ENCODE measurements around the gene WWOX.

DNA sequence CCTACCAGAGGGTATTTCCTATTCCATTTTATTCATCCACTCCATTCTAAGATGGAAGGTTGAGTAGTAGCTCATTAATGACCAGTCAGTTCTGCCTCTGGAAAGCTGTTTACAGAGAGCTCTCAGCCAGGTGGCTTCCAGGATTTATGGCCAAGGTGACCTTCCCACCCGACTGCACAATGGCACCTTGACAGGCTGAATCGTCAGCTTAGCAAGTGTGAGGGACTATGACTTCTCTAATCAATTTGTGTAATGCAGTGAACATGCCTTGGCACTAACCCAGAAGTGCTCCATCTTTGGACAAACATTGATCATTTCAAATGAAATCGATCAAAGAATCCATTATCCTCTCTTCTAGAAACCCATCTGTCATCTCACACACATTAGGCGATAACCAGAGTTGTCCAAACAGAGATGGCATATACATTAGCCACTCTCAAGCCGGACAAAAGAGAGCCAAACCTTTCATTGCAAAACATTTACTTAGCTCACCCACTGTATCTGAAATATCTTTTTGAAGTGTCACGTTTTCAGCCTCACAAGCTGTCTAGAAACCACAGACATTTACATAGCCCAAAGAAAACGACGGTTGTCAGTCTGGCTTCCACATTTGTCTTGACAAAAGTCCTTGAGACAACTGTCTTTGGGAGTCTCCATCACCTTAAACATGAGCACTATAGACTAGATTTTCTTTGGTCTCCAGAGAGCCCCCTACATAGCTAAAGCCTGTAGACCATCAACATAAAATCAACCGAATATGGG is 41.5 kb upstream of the WWOX start:
- TF ChIP-seq, protein P1, sequence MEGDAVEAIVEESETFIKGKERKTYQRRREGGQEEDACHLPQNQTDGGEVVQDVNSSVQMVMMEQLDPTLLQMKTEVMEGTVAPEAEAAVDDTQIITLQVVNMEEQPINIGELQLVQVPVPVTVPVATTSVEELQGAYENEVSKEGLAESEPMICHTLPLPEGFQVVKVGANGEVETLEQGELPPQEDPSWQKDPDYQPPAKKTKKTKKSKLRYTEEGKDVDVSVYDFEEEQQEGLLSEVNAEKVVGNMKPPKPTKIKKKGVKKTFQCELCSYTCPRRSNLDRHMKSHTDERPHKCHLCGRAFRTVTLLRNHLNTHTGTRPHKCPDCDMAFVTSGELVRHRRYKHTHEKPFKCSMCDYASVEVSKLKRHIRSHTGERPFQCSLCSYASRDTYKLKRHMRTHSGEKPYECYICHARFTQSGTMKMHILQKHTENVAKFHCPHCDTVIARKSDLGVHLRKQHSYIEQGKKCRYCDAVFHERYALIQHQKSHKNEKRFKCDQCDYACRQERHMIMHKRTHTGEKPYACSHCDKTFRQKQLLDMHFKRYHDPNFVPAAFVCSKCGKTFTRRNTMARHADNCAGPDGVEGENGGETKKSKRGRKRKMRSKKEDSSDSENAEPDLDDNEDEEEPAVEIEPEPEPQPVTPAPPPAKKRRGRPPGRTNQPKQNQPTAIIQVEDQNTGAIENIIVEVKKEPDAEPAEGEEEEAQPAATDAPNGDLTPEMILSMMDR (conservative IDR thresholded peaks at IDR 0.05; ENCODE audit: low read depth, low read length): no peak
- no peak for TF ChIP-seq EZH2 (IDR thresholded peaks at IDR 0.05; ENCODE audit: borderline replicate concordance, low read depth, low read length, poor library complexity, severe bottlenecking)

Data from A673 (cell line).